ENCODE data around the gene CCDC178. TPM values are rescaled to one million over a fixed set of nuclear protein-coding genes. Genes with fewer than 3 reads are reported as not detected.

CCDC178 gene
- total and polyA plus RNA-seq, 2 of the 4 experiments (the other 2 are of a cell fraction) = not detected

DNA sequence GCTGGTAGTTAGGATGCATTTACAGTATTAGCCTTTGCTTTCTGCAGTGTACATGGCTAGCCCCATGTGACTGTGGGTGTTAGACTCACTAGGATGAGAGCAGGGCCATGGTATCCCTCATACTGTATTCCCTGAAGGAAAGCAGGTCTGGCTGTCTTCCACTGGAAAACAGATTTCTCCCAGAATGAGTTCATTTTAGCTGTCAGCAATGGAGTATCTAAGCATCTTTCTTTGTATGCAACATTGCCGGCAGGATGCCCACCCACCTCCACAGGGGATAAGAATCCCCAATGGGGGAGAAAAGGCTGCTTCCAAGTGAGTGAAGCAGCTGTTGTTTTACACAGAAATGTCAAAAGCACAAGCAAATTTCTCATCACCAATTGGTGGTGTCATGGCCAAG, 525.0 kb downstream of the CCDC178 start:
- no peaks in the 10 kb centered on the region for H3K36me3 ChIP-seq (ENCODE audit: control insufficient read depth, insufficient read depth, low read length)
- no peaks in the 10 kb centered on the region for H3K9me3 ChIP-seq (ENCODE audit: control insufficient read depth, insufficient read depth, low read length)
- POLR2A ChIA-PET (ENCODE audit: unreplicated experiment) = no interaction called here
- ATAC-seq (ENCODE audit: low read depth) = no peak
- H2AFZ ChIP-seq (replicated peaks; ENCODE audit: low read length, poor library complexity) = no peak overlapping the region
- no peaks in the 10 kb centered on the region for H3K27me3 ChIP-seq (ENCODE audit: control insufficient read depth, insufficient read depth, low read length)
- TF ChIP-seq CTCF (conservative IDR thresholded peaks at IDR 0.05; ENCODE audit: low read depth, low read length) (no peak), CEBPB (IDR thresholded peaks at IDR 0.05; ENCODE audit: low read depth, low read length) (no peak), RFX5 (IDR thresholded peaks at IDR 0.05; ENCODE audit: low read depth, low read length) (no peak), USF2 (IDR thresholded peaks at IDR 0.05; ENCODE audit: low read depth, low read length) (no peak), MAFK (IDR thresholded peaks at IDR 0.05; ENCODE audit: low read depth, low read length) (no peak), MXI1 (IDR thresholded peaks at IDR 0.05; ENCODE audit: borderline replicate concordance, low read depth, low read length) (no peak), MAZ (IDR thresholded peaks at IDR 0.05; ENCODE audit: borderline replicate concordance, low read depth, low read length) (no peak), CHD1 (IDR thresholded peaks at IDR 0.05; ENCODE audit: low read depth, low read length) (no peak), SMC3 (IDR thresholded peaks at IDR 0.05; ENCODE audit: low read depth, low read length) (no peak), FOS (IDR thresholded peaks at IDR 0.05; ENCODE audit: low read depth, low read length) (no peak), RAD21 (IDR thresholded peaks at IDR 0.05; ENCODE audit: low read length) (no peak)
- TF ChIP-seq, protein P1, sequence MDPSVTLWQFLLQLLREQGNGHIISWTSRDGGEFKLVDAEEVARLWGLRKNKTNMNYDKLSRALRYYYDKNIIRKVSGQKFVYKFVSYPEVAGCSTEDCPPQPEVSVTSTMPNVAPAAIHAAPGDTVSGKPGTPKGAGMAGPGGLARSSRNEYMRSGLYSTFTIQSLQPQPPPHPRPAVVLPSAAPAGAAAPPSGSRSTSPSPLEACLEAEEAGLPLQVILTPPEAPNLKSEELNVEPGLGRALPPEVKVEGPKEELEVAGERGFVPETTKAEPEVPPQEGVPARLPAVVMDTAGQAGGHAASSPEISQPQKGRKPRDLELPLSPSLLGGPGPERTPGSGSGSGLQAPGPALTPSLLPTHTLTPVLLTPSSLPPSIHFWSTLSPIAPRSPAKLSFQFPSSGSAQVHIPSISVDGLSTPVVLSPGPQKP (IDR thresholded peaks at IDR 0.05; ENCODE audit: borderline replicate concordance, low read depth, low read length) = no peak
- no peaks in the 10 kb centered on the region for H3K9me1 ChIP-seq (ENCODE audit: insufficient read depth, low read length)
- no peak overlapping the region for H3K23ac ChIP-seq (ENCODE audit: low read depth, low read length)
- no peaks in the 10 kb centered on the region for H4K20me1 ChIP-seq (ENCODE audit: insufficient read depth, low read length)
- BruUV-seq (replicated peaks) = no TSS peak
- no peak overlapping the region for H2BK20ac ChIP-seq (ENCODE audit: low read depth, low read length)
- no peak overlapping the region for H2AK9ac ChIP-seq (replicated peaks; ENCODE audit: low read depth, low read length, poor library complexity)
- no peak overlapping the region for H2BK15ac ChIP-seq (ENCODE audit: low read depth, low read length)
- H4K5ac ChIP-seq (ENCODE audit: low read depth, low read length) = no peak overlapping the region
- no peak overlapping the region for H2BK120ac ChIP-seq (ENCODE audit: low read depth, low read length)
- no peak overlapping the region for H3K56ac ChIP-seq (ENCODE audit: extremely low read depth, insufficient read depth, low read length)
- no peak overlapping the region for H3K4me3 ChIP-seq (ENCODE audit: insufficient read depth, low read depth, low read length)
- in situ Hi-C loops (cut with MboI; ENCODE audit: low sequenced_read_pairs) (no loop called here), intact Hi-C loops (cut with micrococcal nuclease) (no loop called here), dilution Hi-C loops (cut with HindIII; ENCODE audit: low sequenced_read_pairs, unreplicated experiment) (no loop called here)
- CTCF ChIA-PET = no interaction called here
- no peak overlapping the region for H3K9ac ChIP-seq (ENCODE audit: low read depth, low read length)
- H4K8ac ChIP-seq (ENCODE audit: low read depth in 2 of 2, low read length in 2 of 2) = no peak overlapping the region
- H3K4me2 ChIP-seq (ENCODE audit: low read depth, low read length) = no peak overlapping the region
- no peaks in the 10 kb centered on the region for H3K4me1 ChIP-seq (ENCODE audit: control insufficient read depth, insufficient read depth, low read length)
- no peak overlapping the region for H3K14ac ChIP-seq (replicated peaks; ENCODE audit: low read depth, low read length)
- no peak overlapping the region for H4K91ac ChIP-seq (ENCODE audit: insufficient read depth, low read depth, low read length)
- no peak overlapping the region for H2BK5ac ChIP-seq (ENCODE audit: low read depth, low read length, poor library complexity, severe bottlenecking)
- H2AK5ac ChIP-seq (ENCODE audit: low read depth, low read length) = no peak overlapping the region
- H3K27ac ChIP-seq (ENCODE audit: insufficient read depth, low read length) = no peak overlapping the region
- H3K79me1 ChIP-seq (ENCODE audit: low read depth in 1 of 2, low read length in 2 of 2) = no peaks in the 10 kb centered on the region
- H3K4ac ChIP-seq (ENCODE audit: low read depth, low read length) = no peak overlapping the region
- no CpG with 5 or more reads among the region's 1 CpG for WGBS, 2 experiments (ENCODE audit: extremely low coverage in 2 of 2, insufficient read length in 1 of 2)
- no peak overlapping the region for H3K18ac ChIP-seq (ENCODE audit: low read depth, low read length)
- no peak for DNase-seq
